Esophagus muscularis mucosa (tissue), 4 donors: ENCODE measurements around the gene TP53BP1. TPM values are rescaled to one million over a fixed set of nuclear protein-coding genes. Genes with fewer than 3 reads are reported as not detected.
A peak's percentile ranks its signal among the peaks of the same experiment; 100 is the strongest.

Source experiments
- DNase-seq: peaks from one replicate; pipeline ENCODE4 v3.0.0-alpha.2; 2017; ENCODE audit errors: extremely low spot score
- H3K27ac ChIP-seq, 4 donors: fragments of 200-600 bp; sonication (generic); replicated peaks in 1 of 4; 1 replicate in 3 of 4; 2 replicates in 1 of 4; pipeline ENCODE4 v1.5.1; 2016 to 2019; ENCODE audit warnings: mild to moderate bottlenecking in 1 of 4
- H3K27me3 ChIP-seq, 4 donors: fragments of 200-600 bp; sonication (generic); one replicate each; pipeline versions ENCODE4 v1.5.1 to v1.6.0; 2016 to 2019
- H3K36me3 ChIP-seq, 4 donors: fragments of 200-600 bp; sonication (generic); one replicate each; pipeline ENCODE4 v1.5.1; 2016 to 2019
- H3K4me1 ChIP-seq, 4 donors: fragments of 200-600 bp; sonication (generic); one replicate each; pipeline ENCODE4 v1.5.1; 2016 to 2019
- H3K4me3 ChIP-seq, 4 donors: fragments of 200-600 bp; sonication (generic); 1 replicate in 2 of 4; 2 replicates in 2 of 4; pipeline ENCODE4 v1.5.1; 2016 to 2019; ENCODE audit warnings: mild to moderate bottlenecking in 4 of 4, moderate library complexity in 1 of 4
- H3K9me3 ChIP-seq, 4 donors: fragments of 200-600 bp; sonication (generic); 1 replicate in 3 of 4; 2 replicates in 1 of 4; pipeline ENCODE4 v1.5.1; 2016 to 2019
- EP300 ChIP-seq: sonication (generic); formaldehyde crosslinking; IDR thresholded peaks from one replicate; pipeline ENCODE4 v1.6.1; 2017; ENCODE audit warnings: antibody characterized with exemption
- POLR2A ChIP-seq: fragments of 450-650 bp; IDR thresholded peaks from one replicate; pipeline ENCODE4 v1.6.1; 2017; ENCODE audit warnings: antibody characterized with exemption, moderate library complexity, mild to moderate bottlenecking, low read depth
- POLR2AphosphoS5 ChIP-seq, 2 donors: sonication (generic); formaldehyde crosslinking; IDR thresholded peaks; one replicate each; pipeline ENCODE4 v1.6.1; 2017; ENCODE audit warnings: antibody characterized with exemption in 2 of 2
- WGBS: methylation state at CpG from one replicate; pipeline ENCODE4 v1.1.5; 2018; 5-methylcytosine and 5-hydroxymethylcytosine counted together
- intact Hi-C: fragments of 100-400 bp; cut with DNase I; formaldehyde crosslinking; loops from one replicate; pipeline ENCODE4 v1.15.1; 2023
- total RNA-seq, 4 donors: library from RNA; depleted of rRNA; stranded (reverse); fragments of >200 nt; gene quantifications; one replicate each; pipeline versions ENCODE4 v1.1.0 to v1.2.1, GENCODE V29; 2016
- TF ChIP-seq, protein P1 (sequence below), 3 experiments: fragments of 200-600 bp in 2 of 3; fragments of 450-650 bp in 1 of 3; sonication (generic) in 2 of 3; IDR thresholded peaks; one replicate each; pipeline ENCODE4 v1.5.1; 2017 to 2019; ENCODE audit warnings: antibody characterized with exemption in 3 of 3, mild to moderate bottlenecking in 2 of 3, moderate library complexity in 1 of 3

TP53BP1 gene
- total RNA-seq, 4 donors from 2014 or later, result 24.7 to 29.9 (median 27.0) TPM

- no peaks in the 10 kb centered on the region for H3K4me1 ChIP-seq
- peaks cover 10 to 48% (median 37%) of the 10 kb centered on the region in 4 donors for H3K36me3 ChIP-seq
- H3K27me3 ChIP-seq, result no peaks in the 10 kb centered on the region
- intact Hi-C loops, result no loop called here
- WGBS, result 90% methylated on average over 1 of the region's 1 CpG
- H3K27ac ChIP-seq, result no peak overlapping the region
- DNase-seq, result no peak
- H3K9me3 ChIP-seq, result no peaks in the 10 kb centered on the region
- TF ChIP-seq POLR2AphosphoS5 (IDR thresholded peaks at IDR 0.05) (no peak), EP300 (no peak), POLR2A (no peak)
- TF ChIP-seq, protein P1, sequence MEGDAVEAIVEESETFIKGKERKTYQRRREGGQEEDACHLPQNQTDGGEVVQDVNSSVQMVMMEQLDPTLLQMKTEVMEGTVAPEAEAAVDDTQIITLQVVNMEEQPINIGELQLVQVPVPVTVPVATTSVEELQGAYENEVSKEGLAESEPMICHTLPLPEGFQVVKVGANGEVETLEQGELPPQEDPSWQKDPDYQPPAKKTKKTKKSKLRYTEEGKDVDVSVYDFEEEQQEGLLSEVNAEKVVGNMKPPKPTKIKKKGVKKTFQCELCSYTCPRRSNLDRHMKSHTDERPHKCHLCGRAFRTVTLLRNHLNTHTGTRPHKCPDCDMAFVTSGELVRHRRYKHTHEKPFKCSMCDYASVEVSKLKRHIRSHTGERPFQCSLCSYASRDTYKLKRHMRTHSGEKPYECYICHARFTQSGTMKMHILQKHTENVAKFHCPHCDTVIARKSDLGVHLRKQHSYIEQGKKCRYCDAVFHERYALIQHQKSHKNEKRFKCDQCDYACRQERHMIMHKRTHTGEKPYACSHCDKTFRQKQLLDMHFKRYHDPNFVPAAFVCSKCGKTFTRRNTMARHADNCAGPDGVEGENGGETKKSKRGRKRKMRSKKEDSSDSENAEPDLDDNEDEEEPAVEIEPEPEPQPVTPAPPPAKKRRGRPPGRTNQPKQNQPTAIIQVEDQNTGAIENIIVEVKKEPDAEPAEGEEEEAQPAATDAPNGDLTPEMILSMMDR (IDR thresholded peaks at IDR 0.05), result no peak
- H3K4me3 ChIP-seq, result no peak overlapping the region
Observed at GRCh38 chr15:43449981-43450380, 43.0 kb downstream of the TP53BP1 start.

GRCh38 chr15:43446344-43446743 lies 46.6 kb downstream of the TP53BP1 start:
- intact Hi-C loops, result no loop called here
- no peak overlapping the region for H3K4me3 ChIP-seq
- no peak for DNase-seq

GRCh38 chr15:43441316-43441715 lies 51.6 kb downstream of the TP53BP1 start:
- H3K4me3 ChIP-seq, result no peak overlapping the region
- intact Hi-C loops, result no loop called here
- DNase-seq, result no peak
- peak overlapping the region; percentile 63 to 77 (median 74) for H3K27ac ChIP-seq
- peaks cover 5 to 54% (median 44%) of the 10 kb centered on the region in 4 donors for H3K36me3 ChIP-seq
- no peaks in the 10 kb centered on the region for H3K27me3 ChIP-seq
- H3K4me1 ChIP-seq, result peaks cover 0 to 16% (median 15%) of the 10 kb centered on the region in 4 donors
- no peaks in the 10 kb centered on the region for H3K9me3 ChIP-seq
- no peak for TF ChIP-seq POLR2A
- no peak for TF ChIP-seq EP300
- no peak for TF ChIP-seq POLR2AphosphoS5 (IDR thresholded peaks at IDR 0.05)
- TF ChIP-seq, protein P1 (IDR thresholded peaks at IDR 0.05), result no peak

More at GRCh38 chr15:43446344-43446743, 46.6 kb downstream of the TP53BP1 start:
- Histone ChIP-seq H3K36me3 (peaks cover 6 to 30% (median 23%) of the 10 kb centered on the region in 4 donors), H3K9me3 (no peaks in the 10 kb centered on the region), H3K27ac (no peak overlapping the region), H3K27me3 (no peaks in the 10 kb centered on the region), H3K4me1 (peaks cover 0 to 5% (median 5%) of the 10 kb centered on the region in 4 donors)
- WGBS, result 72% methylated on average over 2 of the region's 2 CpGs
- no peak for TF ChIP-seq POLR2A

DNA sequence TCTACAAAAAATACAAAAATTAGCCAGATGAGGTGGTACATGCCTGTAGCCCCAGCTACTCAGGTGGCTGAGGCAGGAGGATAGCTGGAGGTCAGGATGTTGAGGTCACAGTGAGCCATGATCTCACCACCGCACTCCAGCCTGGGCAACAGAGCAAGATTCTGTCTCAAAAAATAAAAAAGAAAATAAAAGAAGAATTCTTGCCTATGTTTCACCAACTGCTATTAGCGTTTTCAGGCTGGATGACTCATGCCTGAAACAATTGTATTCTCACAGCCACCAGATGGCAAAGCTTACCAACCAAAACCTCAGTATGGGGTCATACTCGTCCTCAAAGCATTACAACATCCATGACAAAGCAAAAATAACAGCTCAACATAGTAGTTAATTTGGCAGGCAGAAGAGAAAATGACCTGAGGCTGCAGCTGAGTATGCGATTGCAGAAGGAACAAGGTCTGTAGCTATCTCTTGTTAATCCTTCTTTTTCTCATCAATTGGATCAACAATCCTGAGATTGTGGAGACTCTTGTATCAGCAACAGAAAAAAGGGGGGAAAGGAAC lies 52.2 kb downstream of the TP53BP1 start:
- WGBS, result 9% methylated on average over 4 of the region's 4 CpGs
- no peak for DNase-seq
- Histone ChIP-seq H3K9me3 (no peaks in the 10 kb centered on the region), H3K4me3 (no peak overlapping the region), H3K4me1 (peaks cover 0 to 16% (median 15%) of the 10 kb centered on the region in 4 donors), H3K27me3 (no peaks in the 10 kb centered on the region), H3K27ac (peak overlapping the region; percentile 71 to 77 (median 74)), H3K36me3 (peaks cover 3 to 58% (median 43%) of the 10 kb centered on the region in 4 donors)
- intact Hi-C loops, result no loop called here
- TF ChIP-seq POLR2AphosphoS5 (IDR thresholded peaks at IDR 0.05), result peak; percentile 79
- TF ChIP-seq EP300, result no peak
- TF ChIP-seq, protein P1 (IDR thresholded peaks at IDR 0.05), result peak; percentile 54 to 86 (median 59)

DNA sequence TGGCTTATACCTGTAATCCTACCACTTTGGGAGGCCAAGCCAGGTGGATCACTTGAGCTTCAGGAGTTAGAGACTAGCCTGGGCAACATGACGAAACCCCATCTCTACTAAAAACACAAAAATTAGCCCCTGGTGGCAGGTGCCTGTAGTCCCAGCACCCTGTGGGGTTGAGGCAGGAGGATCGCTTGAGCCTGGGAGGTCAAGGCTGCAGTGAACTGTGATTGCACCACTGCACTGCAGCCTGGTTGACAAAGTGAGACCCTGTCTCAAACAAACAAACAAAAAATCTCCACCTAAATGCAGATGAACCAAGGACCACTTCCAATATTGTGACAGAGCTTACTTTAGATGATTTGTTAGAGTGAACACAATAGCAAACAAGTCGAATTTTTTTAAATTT lies 53.7 kb downstream of the TP53BP1 start:
- no peak overlapping the region for H3K27ac ChIP-seq
- 85% methylated on average over 3 of the region's 3 CpGs for WGBS
- peaks cover 3 to 58% (median 35%) of the 10 kb centered on the region in 4 donors for H3K36me3 ChIP-seq
- DNase-seq, result no peak
- no peaks in the 10 kb centered on the region for H3K27me3 ChIP-seq
- TF ChIP-seq EP300, result no peak
- TF ChIP-seq POLR2A, result no peak
- no peak for TF ChIP-seq POLR2AphosphoS5 (IDR thresholded peaks at IDR 0.05)
- TF ChIP-seq, protein P1 (IDR thresholded peaks at IDR 0.05), result no peak
- no peaks in the 10 kb centered on the region for H3K9me3 ChIP-seq
- no peak overlapping the region for H3K4me3 ChIP-seq
- intact Hi-C loops, result loop anchor here (10.0 kb wide), 1 partner anchor 166 kb away; no protein-coding TSS in a partner anchor
- H3K4me1 ChIP-seq, result peaks cover 0 to 16% (median 15%) of the 10 kb centered on the region in 4 donors
